ENCODE results near the gene TRIM42.

Gene TRIM42

GRCh38 chr3:140708815-140709214, 31.0 kb downstream of the TRIM42 start:
- H3K4me1 ChIP-seq (ENCODE audit: control insufficient read depth in 2 of 2, insufficient read depth in 1 of 2, low read depth in 1 of 2, low read length in 2 of 2): no peaks in the 10 kb centered on the region
- no peak for DNase-seq (ENCODE audit: low spot score)
- no peak overlapping the region for H3K4ac ChIP-seq (ENCODE audit: low read length)

GRCh38 chr3:140709751-140710150, 31.9 kb downstream of the TRIM42 start:
- Histone ChIP-seq H2BK12ac (ENCODE audit: low read length) (no peak overlapping the region), H3K14ac (ENCODE audit: low read length) (no peak overlapping the region), H3K23ac (ENCODE audit: low read depth, low read length, poor library complexity) (no peak overlapping the region), H2BK5ac (ENCODE audit: low read length) (no peak overlapping the region), H3K4ac (ENCODE audit: low read length) (no peak overlapping the region), H3K9ac (ENCODE audit: low read depth, low read length, poor library complexity) (no peak overlapping the region), H3K4me3 (ENCODE audit: low read length in 2 of 2) (no peak overlapping the region), H3K9me3 (replicated peaks in 1 of 2; ENCODE audit: control insufficient read depth in 2 of 2, insufficient read depth in 1 of 2, low read depth in 1 of 2, low read length in 2 of 2) (peaks cover 0 to 5% of the 10 kb centered on the region in 2 donors), H2BK15ac (ENCODE audit: low read length) (no peak overlapping the region), H3K18ac (ENCODE audit: low read length) (no peak overlapping the region), H3K27ac (replicated peaks; ENCODE audit: low read length) (no peak overlapping the region), H2AK5ac (ENCODE audit: low read depth, low read length) (no peak overlapping the region), H2AFZ (ENCODE audit: low read length) (no peak overlapping the region), H3K4me2 (ENCODE audit: insufficient read depth, low read length, poor library complexity, severe bottlenecking) (no peak overlapping the region), H3K36me3 (replicated peaks in 1 of 2; ENCODE audit: control insufficient read depth in 2 of 2, insufficient read depth in 2 of 2, low read length in 2 of 2) (no peaks in the 10 kb centered on the region), H2BK120ac (ENCODE audit: low read depth, low read length) (no peak overlapping the region), H4K8ac (ENCODE audit: low read depth, low read length) (no peak overlapping the region), H3K79me1 (ENCODE audit: low read depth, low read length) (no peaks in the 10 kb centered on the region), H3K27me3 (ENCODE audit: control insufficient read depth in 3 of 3, insufficient read depth in 3 of 3, low read depth in 1 of 3, low read length in 3 of 3) (no peaks in the 10 kb centered on the region), H4K91ac (ENCODE audit: low read depth, low read length, poor library complexity) (no peak overlapping the region), H3K4me1 (ENCODE audit: control insufficient read depth in 2 of 2, insufficient read depth in 1 of 2, low read depth in 1 of 2, low read length in 2 of 2) (no peaks in the 10 kb centered on the region)
- DNase-seq (ENCODE audit: low spot score): no peak

More at GRCh38 chr3:140708815-140709214, 31.0 kb downstream of the TRIM42 start:
- Histone ChIP-seq H2BK12ac (ENCODE audit: low read length) (no peak overlapping the region), H2BK5ac (ENCODE audit: low read length) (no peak overlapping the region), H3K9me3 (replicated peaks in 1 of 2; ENCODE audit: control insufficient read depth in 2 of 2, insufficient read depth in 1 of 2, low read depth in 1 of 2, low read length in 2 of 2) (peaks cover 0 to 5% of the 10 kb centered on the region in 2 donors), H2BK120ac (ENCODE audit: low read depth, low read length) (no peak overlapping the region), H3K27me3 (ENCODE audit: control insufficient read depth in 3 of 3, insufficient read depth in 3 of 3, low read depth in 1 of 3, low read length in 3 of 3) (no peaks in the 10 kb centered on the region), H4K8ac (ENCODE audit: low read depth, low read length) (no peak overlapping the region), H3K36me3 (replicated peaks in 1 of 2; ENCODE audit: control insufficient read depth in 2 of 2, insufficient read depth in 2 of 2, low read length in 2 of 2) (no peaks in the 10 kb centered on the region), H3K14ac (ENCODE audit: low read length) (no peak overlapping the region), H3K4me2 (ENCODE audit: insufficient read depth, low read length, poor library complexity, severe bottlenecking) (no peak overlapping the region), H3K9ac (ENCODE audit: low read depth, low read length, poor library complexity) (no peak overlapping the region), H2AFZ (ENCODE audit: low read length) (no peak overlapping the region), H3K4me3 (ENCODE audit: low read length in 2 of 2) (no peak overlapping the region), H2BK15ac (ENCODE audit: low read length) (no peak overlapping the region), H3K18ac (ENCODE audit: low read length) (no peak overlapping the region), H4K91ac (ENCODE audit: low read depth, low read length, poor library complexity) (no peak overlapping the region), H3K23ac (ENCODE audit: low read depth, low read length, poor library complexity) (no peak overlapping the region), H3K79me1 (ENCODE audit: low read depth, low read length) (no peaks in the 10 kb centered on the region), H2AK5ac (ENCODE audit: low read depth, low read length) (no peak overlapping the region), H3K27ac (replicated peaks; ENCODE audit: low read length) (no peak overlapping the region)
- no CpG with 5 or more reads among the region's 2 CpGs for WGBS, 2 donors (ENCODE audit: extremely low coverage in 2 of 2, insufficient read length in 2 of 2, insufficient replicate concordance in 1 of 2)

GRCh38 chr3:140710711-140711389, 33.0 kb downstream of the TRIM42 start:
- no peak overlapping the region for H2AFZ ChIP-seq (ENCODE audit: low read length)
- H2BK15ac ChIP-seq (ENCODE audit: low read length): no peak overlapping the region
- no peak overlapping the region for H3K18ac ChIP-seq (ENCODE audit: low read length)
- H2BK5ac ChIP-seq (ENCODE audit: low read length): no peak overlapping the region
- H3K23ac ChIP-seq (ENCODE audit: low read depth, low read length, poor library complexity): no peak overlapping the region
- H3K4me2 ChIP-seq (ENCODE audit: insufficient read depth, low read length, poor library complexity, severe bottlenecking): no peak overlapping the region
- H2AK5ac ChIP-seq (ENCODE audit: low read depth, low read length): no peak overlapping the region
- no peak for DNase-seq (ENCODE audit: low spot score)
- WGBS, 2 donors (ENCODE audit: extremely low coverage in 2 of 2, insufficient read length in 2 of 2, insufficient replicate concordance in 1 of 2): no CpG with 5 or more reads among the region's 2 CpGs
- H2BK120ac ChIP-seq (ENCODE audit: low read depth, low read length): no peak overlapping the region
- H4K91ac ChIP-seq (ENCODE audit: low read depth, low read length, poor library complexity): no peak overlapping the region
- no peak overlapping the region for H3K14ac ChIP-seq (ENCODE audit: low read length)
- H3K27ac ChIP-seq (replicated peaks; ENCODE audit: low read length): no peak overlapping the region
- no peak overlapping the region for H3K4ac ChIP-seq (ENCODE audit: low read length)
- H3K36me3 ChIP-seq (replicated peaks in 1 of 2; ENCODE audit: control insufficient read depth in 2 of 2, insufficient read depth in 2 of 2, low read length in 2 of 2): no peaks in the 10 kb centered on the region
- no peaks in the 10 kb centered on the region for H3K4me1 ChIP-seq (ENCODE audit: control insufficient read depth in 2 of 2, insufficient read depth in 1 of 2, low read depth in 1 of 2, low read length in 2 of 2)
- no peak overlapping the region for H3K9ac ChIP-seq (ENCODE audit: low read depth, low read length, poor library complexity)
- no peaks in the 10 kb centered on the region for H3K79me1 ChIP-seq (ENCODE audit: low read depth, low read length)
- H2BK12ac ChIP-seq (ENCODE audit: low read length): no peak overlapping the region
- no peaks in the 10 kb centered on the region for H3K27me3 ChIP-seq (ENCODE audit: control insufficient read depth in 3 of 3, insufficient read depth in 3 of 3, low read depth in 1 of 3, low read length in 3 of 3)
- no peak overlapping the region for H4K8ac ChIP-seq (ENCODE audit: low read depth, low read length)
- H3K4me3 ChIP-seq (ENCODE audit: low read length in 2 of 2): no peak overlapping the region
- peaks cover 0 to 1% of the 10 kb centered on the region in 2 donors for H3K9me3 ChIP-seq (replicated peaks in 1 of 2; ENCODE audit: control insufficient read depth in 2 of 2, insufficient read depth in 1 of 2, low read depth in 1 of 2, low read length in 2 of 2)

GRCh38 chr3:140711390-140712035, 33.6 kb downstream of the TRIM42 start:
- WGBS, 2 donors (ENCODE audit: extremely low coverage in 2 of 2, insufficient read length in 2 of 2, insufficient replicate concordance in 1 of 2): no CpG with 5 or more reads among the region's 4 CpGs
- H2BK15ac ChIP-seq (ENCODE audit: low read length): no peak overlapping the region
- no peak overlapping the region for H3K4me2 ChIP-seq (ENCODE audit: insufficient read depth, low read length, poor library complexity, severe bottlenecking)
- H2BK120ac ChIP-seq (ENCODE audit: low read depth, low read length): no peak overlapping the region
- no peak overlapping the region for H3K18ac ChIP-seq (ENCODE audit: low read length)
- no peaks in the 10 kb centered on the region for H3K36me3 ChIP-seq (replicated peaks in 1 of 2; ENCODE audit: control insufficient read depth in 2 of 2, insufficient read depth in 2 of 2, low read length in 2 of 2)
- H3K79me1 ChIP-seq (ENCODE audit: low read depth, low read length): no peaks in the 10 kb centered on the region
- no peak overlapping the region for H2AK5ac ChIP-seq (ENCODE audit: low read depth, low read length)
- H4K91ac ChIP-seq (ENCODE audit: low read depth, low read length, poor library complexity): no peak overlapping the region
- H2BK12ac ChIP-seq (ENCODE audit: low read length): no peak overlapping the region
- no peak for DNase-seq (ENCODE audit: low spot score)
- H3K27ac ChIP-seq (replicated peaks; ENCODE audit: low read length): no peak overlapping the region
- H4K8ac ChIP-seq (ENCODE audit: low read depth, low read length): no peak overlapping the region
- H3K23ac ChIP-seq (ENCODE audit: low read depth, low read length, poor library complexity): no peak overlapping the region
- no peaks in the 10 kb centered on the region for H3K4me1 ChIP-seq (ENCODE audit: control insufficient read depth in 2 of 2, insufficient read depth in 1 of 2, low read depth in 1 of 2, low read length in 2 of 2)
- H3K27me3 ChIP-seq (ENCODE audit: control insufficient read depth in 3 of 3, insufficient read depth in 3 of 3, low read depth in 1 of 3, low read length in 3 of 3): no peaks in the 10 kb centered on the region
- no peak overlapping the region for H3K4me3 ChIP-seq (ENCODE audit: low read length in 2 of 2)
- H3K9me3 ChIP-seq (replicated peaks in 1 of 2; ENCODE audit: control insufficient read depth in 2 of 2, insufficient read depth in 1 of 2, low read depth in 1 of 2, low read length in 2 of 2): no peaks in the 10 kb centered on the region
- H3K4ac ChIP-seq (ENCODE audit: low read length): no peak overlapping the region
- H2AFZ ChIP-seq (ENCODE audit: low read length): no peak overlapping the region
- H2BK5ac ChIP-seq (ENCODE audit: low read length): no peak overlapping the region
- H3K9ac ChIP-seq (ENCODE audit: low read depth, low read length, poor library complexity): no peak overlapping the region
- H3K14ac ChIP-seq (ENCODE audit: low read length): no peak overlapping the region
